T-helper 1 cell (primary cell): Measurements from ENCODE around the gene OR10H3.
"Not testable (repeated sequence)": the region's sequence is repeated elsewhere in the genome, so short reads cannot be mapped to it uniquely, and the experiment has no call there.

ENCODE experiments used
- DNase-seq, 5 donors: peaks; one replicate each; pipeline ENCODE4 v3.0.0-alpha.2; 2012 to 2020
- total RNA-seq, 4 donors: gene quantifications; one replicate each; lab custom pipeline; 2026; lab: John Stamatoyannopoulos, UW

Gene OR10H3
- 0 reads per million in 4 donors for total RNA-seq

DNA sequence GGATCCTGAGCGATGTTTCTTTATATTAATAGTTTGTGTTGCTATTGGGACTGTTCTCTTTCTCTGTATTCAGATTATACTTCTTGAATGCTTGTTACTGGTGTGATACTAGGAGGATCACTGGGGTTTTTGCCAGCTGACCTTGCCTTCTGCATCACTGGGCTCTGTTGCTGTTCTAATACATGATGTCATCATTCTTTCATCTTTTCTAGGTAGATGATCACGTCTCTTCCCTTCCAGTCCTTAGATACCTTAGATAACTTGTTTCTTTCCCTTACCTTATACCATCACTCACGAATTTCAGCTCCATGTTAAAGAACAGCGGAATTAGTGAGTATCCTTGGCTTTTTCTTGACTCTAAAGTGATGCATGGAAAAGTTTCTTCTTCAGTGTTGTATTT lies at the start of gene OR10H3:
TSS of gene OR10H3 (plus strand) at position 264 of the 400 bp plus-strand sequence. CDS start 3,408 bp downstream, outside the sequence.
- no peak for DNase-seq

DNA sequence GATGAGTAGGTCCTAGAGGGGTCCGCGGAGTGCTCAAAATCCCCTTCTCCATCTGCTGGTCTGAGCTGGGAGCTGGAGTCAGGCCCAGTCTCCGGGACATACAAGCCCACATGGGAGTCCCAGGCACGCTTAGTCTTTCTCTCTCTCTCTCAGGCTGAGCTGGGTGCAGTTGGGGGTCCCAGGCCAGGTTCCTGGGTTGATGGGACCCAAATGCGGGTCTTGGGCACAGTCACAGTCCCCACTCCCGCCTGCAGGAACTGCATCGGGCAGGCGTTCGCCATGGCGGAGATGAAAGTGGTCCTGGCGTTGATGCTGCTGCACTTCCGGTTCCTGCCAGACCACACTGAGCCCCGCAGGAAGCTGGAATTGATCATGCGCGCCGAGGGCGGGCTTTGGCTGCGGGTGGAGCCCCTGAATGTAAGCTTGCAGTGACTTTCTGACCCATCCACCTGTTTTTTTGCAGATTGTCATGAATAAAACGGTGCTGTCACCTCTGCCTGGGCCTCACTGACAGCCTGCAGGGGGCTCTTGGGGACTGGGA lies 41.1 kb upstream of the OR10H3 start:
- DNase-seq: no peak

DNA sequence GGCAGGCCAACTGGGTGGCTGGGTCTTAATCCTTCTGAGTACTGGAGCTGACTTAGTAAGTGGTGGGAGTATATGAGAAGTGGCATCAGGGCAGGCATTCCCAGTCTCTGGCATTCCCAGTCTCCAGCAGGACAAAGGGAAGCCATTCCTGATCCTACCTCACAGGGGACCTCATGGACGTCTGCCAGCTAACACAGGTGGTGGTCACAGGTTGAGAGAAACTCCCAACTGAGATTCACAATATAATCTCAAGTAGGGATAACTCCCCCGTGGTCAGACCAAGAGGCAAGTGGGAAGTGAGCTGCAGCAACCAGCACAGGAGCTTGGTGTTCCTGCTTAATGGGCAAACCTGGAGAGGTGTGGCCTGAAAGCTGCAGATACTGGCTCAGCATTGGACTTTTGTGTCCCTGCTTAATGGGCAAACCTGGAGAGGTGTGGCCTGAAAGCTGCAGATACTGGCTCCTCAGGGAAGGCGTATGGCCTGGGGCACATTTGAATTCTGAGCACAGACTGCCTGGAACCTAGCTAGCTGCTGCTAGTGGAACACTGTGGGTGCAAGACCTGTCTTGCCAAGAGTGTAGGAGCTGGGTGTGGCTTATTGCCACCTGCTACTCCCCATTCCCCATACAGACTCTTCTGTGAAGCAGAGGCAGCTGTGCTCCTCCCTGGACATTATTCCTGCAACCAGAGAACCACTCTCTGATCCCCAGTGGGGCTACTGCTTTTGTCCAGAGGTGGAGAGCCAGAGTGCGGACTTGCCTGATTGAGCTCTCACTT lies 35.8 kb upstream of the OR10H3 start:
- DNase-seq: no peak

DNA sequence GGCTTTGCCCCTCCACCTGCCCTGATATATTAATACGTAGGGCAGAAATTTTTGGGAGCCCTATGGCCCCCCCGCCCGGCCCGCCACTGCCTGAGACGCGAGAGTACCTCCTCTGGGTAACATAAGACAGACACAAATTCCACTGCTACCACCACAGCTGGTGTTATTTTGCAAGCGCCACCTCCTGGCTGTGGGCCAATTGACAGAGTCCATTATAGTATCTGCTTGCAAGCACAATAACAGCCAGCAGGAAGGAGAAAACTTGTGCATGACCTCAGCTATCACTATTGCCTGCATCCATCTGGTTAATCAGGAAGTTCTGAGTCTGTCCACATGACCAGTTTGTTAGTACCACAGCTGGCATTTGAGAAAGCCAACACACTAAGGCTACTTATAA lies 35.3 kb upstream of the OR10H3 start:
- peak in 1 of 5 donors; percentile 4 for DNase-seq

GRCh38 chr19:15714638-15715037 lies 23.1 kb upstream of the OR10H3 start:
- no peak for DNase-seq

GRCh38 chr19:15715642-15716041 lies 22.1 kb upstream of the OR10H3 start:
- no peak for DNase-seq

DNA sequence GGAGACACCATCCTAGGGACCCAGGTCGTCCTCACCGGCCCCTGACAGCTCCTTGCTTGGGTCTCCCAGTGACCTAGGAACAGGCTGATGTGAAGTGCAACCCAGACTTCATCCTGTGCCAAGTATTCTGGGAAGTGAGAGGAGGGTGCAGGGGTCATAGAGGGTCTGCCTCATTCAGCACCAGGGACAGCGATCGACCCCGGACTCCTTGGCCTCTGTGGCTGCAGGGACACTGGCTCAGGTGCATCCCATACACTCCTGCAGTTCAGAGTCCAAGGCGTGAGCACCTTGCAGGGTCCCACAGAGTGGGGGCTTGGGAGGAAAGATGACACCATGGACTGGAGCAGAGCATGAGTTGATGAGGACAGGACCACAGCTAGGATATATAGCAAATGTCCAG lies 20.0 kb upstream of the OR10H3 start:
- no peak for DNase-seq

DNA sequence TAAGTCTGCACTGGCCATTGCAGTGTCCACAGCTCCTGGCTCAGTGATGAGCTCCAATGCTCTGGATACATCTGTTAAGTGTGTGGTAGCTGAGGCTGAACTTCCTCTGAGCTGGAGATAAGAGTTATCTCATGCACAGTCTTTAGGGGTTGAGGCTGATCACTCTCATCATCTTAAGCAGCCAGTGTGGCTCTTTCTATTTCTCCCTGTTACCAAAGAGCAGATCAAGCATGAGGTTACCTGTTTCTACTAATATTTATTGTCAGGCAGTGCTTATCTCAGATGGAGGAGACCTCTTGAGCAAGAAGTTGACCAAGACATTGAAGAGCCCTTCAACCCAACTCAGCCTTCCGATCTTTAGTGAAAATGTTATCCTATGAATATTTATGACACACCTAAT lies 16.5 kb upstream of the OR10H3 start:
- no peak for DNase-seq

DNA sequence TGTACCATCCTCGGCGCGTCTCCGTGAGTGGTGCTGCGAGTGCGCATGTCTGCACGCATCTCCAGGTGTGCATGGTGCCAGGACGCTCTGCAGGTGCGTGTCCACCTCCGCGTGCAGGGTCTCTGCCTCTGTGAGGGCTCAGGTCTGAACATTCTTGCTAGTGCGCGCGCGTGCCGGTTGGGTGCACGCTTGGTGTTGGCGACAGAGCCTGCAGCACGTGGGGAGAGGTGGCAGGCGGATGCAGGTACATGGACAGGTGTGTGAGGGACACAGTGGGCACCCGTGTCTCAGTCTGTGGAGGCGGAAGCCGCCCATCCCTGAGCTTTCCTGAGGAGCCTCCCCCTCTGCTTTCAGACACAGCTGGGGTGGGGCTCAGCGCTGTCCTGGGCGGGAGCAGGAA lies 14.8 kb upstream of the OR10H3 start:
- DNase-seq: no peak

- no peak for DNase-seq
These were observed 10.1 kb upstream of the OR10H3 start, which contains the start of gene OR10H2 for GRCh38 chr19:15727724-15728123. Gene OR10H2, plus strand, starts transcription at chr19:15728024. Its CDS starts 20 bp downstream, at chr19:15728044.

DNA sequence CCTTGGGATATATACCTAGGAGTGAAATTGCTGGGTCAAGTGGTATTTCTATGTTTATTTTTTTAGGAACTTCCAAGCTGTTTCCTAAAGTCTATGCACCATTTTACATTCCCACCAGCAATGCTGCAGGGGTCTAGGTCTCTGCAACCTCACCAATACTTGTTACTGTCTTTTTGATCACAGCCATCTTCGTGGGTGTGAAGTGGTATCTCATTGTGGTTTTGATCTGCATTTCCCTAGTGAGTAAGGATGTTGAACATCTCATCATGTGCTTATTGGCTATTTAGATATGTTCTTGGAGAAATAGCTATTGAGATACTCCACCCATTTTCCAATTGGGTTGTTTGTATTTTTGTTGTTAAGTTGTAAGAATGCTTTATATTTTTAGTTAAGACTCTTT lies 7.2 kb upstream of the OR10H3 start:
- DNase-seq: no peak

DNA sequence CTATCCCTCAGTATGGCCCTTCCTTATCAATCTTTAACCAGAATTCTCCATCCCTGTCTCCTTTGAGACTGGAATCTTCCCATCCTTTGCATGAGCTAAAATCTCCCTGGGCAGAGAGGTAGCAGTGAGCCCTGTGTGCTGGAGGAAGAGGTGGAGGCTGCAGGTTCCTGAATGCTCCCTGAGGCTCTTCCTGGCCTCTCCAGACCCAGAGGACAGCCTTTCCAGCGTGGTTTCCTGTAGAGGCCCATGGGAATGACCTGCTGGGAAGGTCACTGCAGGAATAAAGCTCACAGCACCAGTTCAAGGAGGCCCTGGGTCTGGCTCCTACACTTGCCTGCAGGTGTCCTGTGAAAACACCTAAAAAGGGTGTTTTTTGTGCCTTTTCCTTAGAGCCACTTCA lies 5.4 kb upstream of the OR10H3 start:
- DNase-seq: no peak

DNA sequence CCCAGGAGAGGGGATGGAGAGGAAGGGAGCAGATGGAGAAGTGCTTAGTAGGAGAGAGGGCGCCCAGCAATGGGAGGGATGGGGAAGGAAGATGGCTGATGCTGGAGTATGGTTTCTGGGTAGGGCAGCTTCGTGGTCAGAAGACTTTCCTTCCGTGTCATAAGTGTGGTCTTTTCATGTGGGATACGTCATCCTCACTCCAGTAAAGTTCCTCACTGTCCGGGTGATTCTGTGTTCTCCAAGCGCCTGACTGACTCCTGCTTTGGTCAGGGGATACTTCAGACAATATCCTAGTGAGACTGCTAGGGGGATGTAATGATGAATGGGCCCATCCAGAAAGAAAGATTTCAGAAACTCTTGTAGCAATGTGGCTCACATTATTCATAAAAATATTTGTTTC lies 3.9 kb upstream of the OR10H3 start:
- no peak for DNase-seq

DNA sequence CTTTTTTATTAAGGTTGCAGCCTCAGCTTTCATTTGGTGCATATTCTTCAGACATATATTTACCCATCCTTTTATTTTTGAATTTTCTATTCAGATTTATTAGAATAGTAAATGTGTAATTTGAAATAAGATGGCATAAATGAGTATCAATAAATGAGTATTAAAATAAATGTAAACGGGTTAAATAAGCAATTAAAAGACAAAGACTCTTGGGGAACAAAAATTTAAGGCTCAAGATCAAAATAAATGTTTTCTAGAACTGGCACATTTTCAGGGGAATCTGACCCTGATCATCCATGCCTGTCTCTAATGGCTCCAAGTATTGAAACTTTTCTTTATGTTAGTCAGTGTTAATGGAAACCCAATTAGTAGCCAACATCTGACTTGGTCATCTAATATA lies 3.0 kb downstream of the OR10H3 start:
- no peak for DNase-seq

- no peak for DNase-seq
These were observed 10.5 kb downstream of the OR10H3 start for GRCh38 chr19:15748239-15748638.

DNA sequence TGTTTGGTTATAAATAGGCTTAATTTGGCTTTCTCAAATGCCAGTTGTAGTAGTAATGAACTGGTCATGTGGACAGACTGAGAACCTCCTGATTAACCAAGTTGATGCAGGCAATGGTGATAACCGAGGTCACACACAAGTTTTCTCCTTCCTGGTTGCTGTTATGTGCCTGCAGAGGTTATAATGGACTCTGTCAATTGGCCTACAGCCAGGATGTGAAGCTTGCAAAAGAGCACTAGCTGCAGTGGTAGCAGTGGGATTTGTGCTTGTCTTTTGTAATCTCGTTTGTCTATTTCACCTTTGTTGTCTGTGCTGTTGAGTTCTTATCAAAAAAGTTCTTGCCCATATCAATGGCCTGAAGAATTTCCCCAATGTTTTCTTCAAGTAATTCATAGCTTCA lies 20.6 kb downstream of the OR10H3 start:
- DNase-seq: no peak

GRCh38 chr19:15759962-15760565 lies 22.3 kb downstream of the OR10H3 start:
- no peak for DNase-seq

DNA sequence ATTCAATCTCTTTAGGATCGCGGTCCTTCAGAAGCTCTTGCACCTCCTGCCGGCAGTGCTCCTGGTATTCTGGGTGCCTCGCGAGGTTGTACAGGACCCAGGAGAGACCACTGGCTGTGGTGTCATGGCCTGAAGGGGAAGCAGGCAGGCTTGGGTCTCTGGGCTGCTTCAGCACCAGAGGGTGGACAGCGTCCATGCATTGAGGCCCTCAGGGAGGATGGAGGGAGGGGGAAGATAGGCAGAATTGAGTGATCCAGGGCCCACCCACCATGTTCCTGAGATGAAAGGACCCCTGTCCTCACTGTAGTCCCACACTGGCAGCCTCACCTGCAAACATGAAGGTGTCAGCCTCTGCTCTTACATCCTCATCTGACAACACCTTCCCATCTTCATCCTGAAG lies 31.8 kb downstream of the OR10H3 start:
- DNase-seq: no peak

- not testable (repeated sequence) for DNase-seq
These were observed 36.4 kb downstream of the OR10H3 start for GRCh38 chr19:15774159-15774558.

DNA sequence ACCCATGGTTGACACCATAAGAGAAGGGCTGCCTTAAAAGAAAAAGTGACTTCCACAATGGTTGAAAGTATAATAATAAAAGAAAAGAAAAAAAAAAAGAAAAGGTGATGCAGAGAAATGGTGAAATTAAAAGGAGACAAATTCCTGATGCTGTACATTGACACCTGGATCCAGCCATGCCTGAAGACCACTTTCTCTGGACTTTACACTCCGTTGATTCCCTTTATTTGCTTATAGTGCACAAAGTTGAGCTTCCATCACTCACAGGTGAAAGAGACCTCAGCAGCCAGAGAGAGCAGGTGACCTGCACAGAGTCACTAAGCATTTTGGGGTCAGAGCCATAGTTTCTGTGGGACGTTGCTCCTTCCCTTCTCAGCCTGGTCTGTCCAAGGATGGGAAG lies 37.5 kb downstream of the OR10H3 start:
- no peak for DNase-seq

GRCh38 chr19:15776264-15776663 lies 38.5 kb downstream of the OR10H3 start:
- DNase-seq: no peak

DNA sequence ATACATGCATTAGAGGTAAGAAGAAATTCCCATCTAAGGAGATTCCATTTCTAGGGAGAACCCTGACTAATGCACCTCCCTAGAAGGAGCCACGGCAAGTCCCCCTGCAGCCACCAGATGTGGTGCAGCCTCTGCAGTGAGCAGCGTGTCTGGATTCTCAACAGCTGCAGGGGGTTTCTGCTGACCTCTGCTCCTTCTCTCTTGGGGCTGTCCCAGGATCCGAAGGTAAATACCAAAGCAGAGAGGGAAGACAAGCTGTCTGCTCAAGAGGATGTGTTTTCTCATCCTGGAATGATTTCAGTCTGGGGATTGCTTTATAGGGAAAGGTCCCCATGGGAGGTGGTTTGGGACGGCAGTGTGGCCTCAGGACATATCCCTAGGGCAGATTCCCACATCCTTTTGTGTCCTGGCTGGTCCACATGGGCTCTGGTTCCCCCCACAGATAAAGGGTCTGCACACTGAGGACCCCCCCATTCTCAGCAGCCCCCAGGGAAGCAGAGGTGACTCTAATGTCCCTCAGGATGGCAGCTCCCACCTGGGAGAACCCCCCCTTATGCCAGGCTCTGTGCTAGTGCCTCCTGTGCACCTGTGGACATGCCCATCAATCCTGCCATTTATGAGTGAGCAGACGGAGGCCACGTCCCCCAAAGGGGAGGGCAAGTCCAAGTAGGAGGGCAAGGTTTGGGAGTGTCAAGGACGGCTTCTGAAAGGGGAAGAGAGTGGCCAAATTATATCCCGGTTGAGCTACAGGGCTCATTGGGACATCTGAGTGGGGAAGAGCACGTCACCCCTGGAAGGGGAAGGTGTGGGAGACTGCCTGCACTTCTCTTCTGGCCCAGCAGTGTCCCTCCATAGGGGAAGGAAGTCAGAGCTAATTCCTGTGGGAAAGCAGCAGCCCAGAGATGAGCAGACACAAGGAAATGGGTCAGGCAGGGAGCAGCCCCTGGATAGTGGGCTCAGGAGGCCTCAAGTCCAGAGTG lies 39.5 kb downstream of the OR10H3 start:
- no peak for DNase-seq
